ENCODE data around the gene TMIGD3.

TMIGD3 gene

GRCh38 chr1:111466480-111466879, 37.0 kb downstream of the TMIGD3 start:
- peaks cover 52% of the 10 kb centered on the region for H3K36me3 ChIP-seq (ENCODE audit: insufficient read depth, low read length)
- peaks cover 16% of the 10 kb centered on the region for H3K4me1 ChIP-seq (ENCODE audit: insufficient read depth, low read length)
- no peaks in the 10 kb centered on the region for H3K9me3 ChIP-seq (ENCODE audit: insufficient read depth, low read length, severe bottlenecking)
- no peak overlapping the region for H2AFZ ChIP-seq (ENCODE audit: low read depth, low read length)
- no peak overlapping the region for H3K4me3 ChIP-seq (ENCODE audit: low read depth in 1 of 2, low read length in 2 of 2)
- no peak overlapping the region for H3K4me2 ChIP-seq (ENCODE audit: insufficient read depth, low read length)
- ATAC-seq (ENCODE audit: insufficient read depth, low read depth) (no peak), DNase-seq (no peak)
- H3K79me2 ChIP-seq (ENCODE audit: insufficient read depth, low read length) = no peaks in the 10 kb centered on the region
- H3K27ac ChIP-seq (ENCODE audit: low read length) = no peak overlapping the region
- TF ChIP-seq EZH2 (IDR thresholded peaks at IDR 0.05; ENCODE audit: borderline replicate concordance, low read depth, low read length, severe bottlenecking) (no peak), CTCF (IDR thresholded peaks at IDR 0.05; ENCODE audit: borderline replicate concordance, extremely low read depth, low read length, poor library complexity, severe bottlenecking) (no peak)
- H3K27me3 ChIP-seq (ENCODE audit: insufficient read depth, low read length, poor library complexity) = no peaks in the 10 kb centered on the region
- no peaks in the 10 kb centered on the region for H4K20me1 ChIP-seq (ENCODE audit: insufficient read depth, low read length)
- H3K9ac ChIP-seq (ENCODE audit: low read depth, low read length) = no peak overlapping the region

- H3K4me3 ChIP-seq (ENCODE audit: low read depth in 1 of 2, low read length in 2 of 2) = no peak overlapping the region
- no peak overlapping the region for H3K4me2 ChIP-seq (ENCODE audit: insufficient read depth, low read length)
- no peaks in the 10 kb centered on the region for H3K27me3 ChIP-seq (ENCODE audit: insufficient read depth, low read length, poor library complexity)
- TF ChIP-seq EZH2 (IDR thresholded peaks at IDR 0.05; ENCODE audit: borderline replicate concordance, low read depth, low read length, severe bottlenecking) (no peak), CTCF (IDR thresholded peaks at IDR 0.05; ENCODE audit: borderline replicate concordance, extremely low read depth, low read length, poor library complexity, severe bottlenecking) (no peak)
- ATAC-seq (ENCODE audit: insufficient read depth, low read depth) = no peak
- H3K9ac ChIP-seq (ENCODE audit: low read depth, low read length) = no peak overlapping the region
- DNase-seq = no peak
- H3K4me1 ChIP-seq (ENCODE audit: insufficient read depth, low read length) = peaks cover 9% of the 10 kb centered on the region
- H2AFZ ChIP-seq (ENCODE audit: low read depth, low read length) = no peak overlapping the region
- H4K20me1 ChIP-seq (ENCODE audit: insufficient read depth, low read length) = no peaks in the 10 kb centered on the region
- no peak overlapping the region for H3K27ac ChIP-seq (ENCODE audit: low read length)
- H3K79me2 ChIP-seq (ENCODE audit: insufficient read depth, low read length) = no peaks in the 10 kb centered on the region
- peaks cover 59% of the 10 kb centered on the region for H3K36me3 ChIP-seq (ENCODE audit: insufficient read depth, low read length)
- H3K9me3 ChIP-seq (ENCODE audit: insufficient read depth, low read length, severe bottlenecking) = no peaks in the 10 kb centered on the region
Measured at GRCh38 chr1:111465754-111466153, 37.7 kb downstream of the TMIGD3 start.

GRCh38 chr1:111463029-111463683, 40.3 kb downstream of the TMIGD3 start:
- no peak for TF ChIP-seq CTCF (IDR thresholded peaks at IDR 0.05; ENCODE audit: borderline replicate concordance, extremely low read depth, low read length, poor library complexity, severe bottlenecking)
- no peak for TF ChIP-seq EZH2 (IDR thresholded peaks at IDR 0.05; ENCODE audit: borderline replicate concordance, low read depth, low read length, severe bottlenecking)

More at GRCh38 chr1:111463029-111463683, 40.3 kb downstream of the TMIGD3 start:
- Histone ChIP-seq H3K27me3 (ENCODE audit: insufficient read depth, low read length, poor library complexity) (no peaks in the 10 kb centered on the region), H3K4me1 (ENCODE audit: insufficient read depth, low read length) (no peaks in the 10 kb centered on the region), H3K27ac (ENCODE audit: low read length) (no peak overlapping the region), H3K9ac (ENCODE audit: low read depth, low read length) (no peak overlapping the region), H4K20me1 (ENCODE audit: insufficient read depth, low read length) (no peaks in the 10 kb centered on the region), H3K4me2 (ENCODE audit: insufficient read depth, low read length) (no peak overlapping the region), H3K4me3 (ENCODE audit: low read depth in 1 of 2, low read length in 2 of 2) (no peak overlapping the region), H2AFZ (ENCODE audit: low read depth, low read length) (no peak overlapping the region), H3K79me2 (ENCODE audit: insufficient read depth, low read length) (no peaks in the 10 kb centered on the region), H3K36me3 (ENCODE audit: insufficient read depth, low read length) (peaks cover 62% of the 10 kb centered on the region), H3K9me3 (ENCODE audit: insufficient read depth, low read length, severe bottlenecking) (no peaks in the 10 kb centered on the region)
- ATAC-seq (ENCODE audit: insufficient read depth, low read depth) = no peak
- no peak for DNase-seq

All from DND-41 (cell line).